KOPT-K1 (cell line): ENCODE results near the gene THBS1.

ENCODE experiments used
- H3K27ac ChIP-seq: fragments of 200-600 bp; sonication (generic); 2 replicates; pipeline ENCODE4 v1.5.1; 2016; ENCODE audit warnings: antibody characterized with exemption, mild to moderate bottlenecking, low read depth, low read length; ENCODE audit not compliant: poor library complexity, severe bottlenecking
- H3K36me3 ChIP-seq: fragments of 200-600 bp; sonication (generic); 2 replicates; pipeline ENCODE4 v1.5.1; 2017; ENCODE audit warnings: antibody characterized with exemption, mild to moderate bottlenecking, low read length, moderate library complexity; ENCODE audit not compliant: insufficient read depth
- H3K9me3 ChIP-seq: fragments of 200-600 bp; sonication (generic); 2 replicates; pipeline ENCODE4 v1.5.1; 2017; ENCODE audit warnings: antibody characterized with exemption, low read length, mild to moderate bottlenecking; ENCODE audit not compliant: insufficient read depth, poor library complexity, severe bottlenecking

Gene THBS1

GRCh38 chr15:39642011-39642640 is 61.2 kb downstream of the THBS1 start:
- no peak overlapping the region for H3K27ac ChIP-seq

GRCh38 chr15:39643727-39644126 is 62.8 kb downstream of the THBS1 start:
- Histone ChIP-seq H3K9me3 (no peaks in the 10 kb centered on the region), H3K36me3 (no peaks in the 10 kb centered on the region), H3K27ac (no peak overlapping the region)

More at GRCh38 chr15:39642011-39642640, 61.2 kb downstream of the THBS1 start:
- Histone ChIP-seq H3K9me3 (no peaks in the 10 kb centered on the region), H3K36me3 (no peaks in the 10 kb centered on the region)

DNA sequence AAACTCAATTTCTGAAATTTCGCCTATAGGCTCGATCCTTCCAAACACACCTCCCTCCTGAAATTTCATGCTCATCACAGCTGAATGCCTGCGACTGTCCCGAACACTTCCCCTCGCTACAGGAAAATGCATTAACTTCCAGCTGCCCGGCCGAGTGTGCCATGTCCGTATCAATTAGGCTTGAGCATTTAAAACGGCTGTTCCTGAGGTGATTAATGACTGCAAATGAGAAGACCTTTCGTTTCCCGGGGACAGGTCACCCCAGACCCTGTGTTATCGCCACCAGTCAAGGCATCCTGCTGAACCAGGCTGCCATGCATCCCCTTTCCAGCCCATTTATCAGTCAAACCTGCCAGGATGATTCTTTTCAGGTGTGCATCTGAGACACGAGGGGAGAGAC is 63.3 kb downstream of the THBS1 start:
- Histone ChIP-seq H3K27ac (no peak overlapping the region), H3K36me3 (no peaks in the 10 kb centered on the region), H3K9me3 (no peaks in the 10 kb centered on the region)

- Histone ChIP-seq H3K9me3 (no peaks in the 10 kb centered on the region), H3K27ac (no peak overlapping the region)
These were observed 64.5 kb downstream of the THBS1 start for GRCh38 chr15:39645138-39645975.

DNA sequence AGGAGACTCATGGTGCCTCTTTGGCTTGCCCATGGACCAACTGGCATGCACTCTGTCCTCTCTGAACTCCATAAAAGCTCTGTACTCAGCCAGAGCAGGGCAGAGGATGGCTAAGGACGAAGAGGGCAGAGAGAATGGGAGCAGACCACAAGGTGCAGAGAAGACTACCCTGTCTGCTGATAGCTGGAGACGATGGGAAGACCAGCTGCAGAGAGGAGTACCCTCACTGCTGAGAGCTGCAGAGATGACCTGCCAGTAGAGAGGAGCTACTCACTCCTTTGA is 65.0 kb downstream of the THBS1 start:
- Histone ChIP-seq H3K36me3 (no peaks in the 10 kb centered on the region), H3K27ac (no peak overlapping the region), H3K9me3 (no peaks in the 10 kb centered on the region)

More at GRCh38 chr15:39645138-39645975, 64.5 kb downstream of the THBS1 start:
- no peaks in the 10 kb centered on the region for H3K36me3 ChIP-seq

GRCh38 chr15:39646425-39646824 is 65.5 kb downstream of the THBS1 start:
- H3K36me3 ChIP-seq: no peaks in the 10 kb centered on the region
- no peaks in the 10 kb centered on the region for H3K9me3 ChIP-seq
- H3K27ac ChIP-seq: no peak overlapping the region
